ENCODE results near the gene ITGA1.

- TF ChIP-seq CTCF (IDR thresholded peaks at IDR 0.05) (no peak), ZFX (IDR thresholded peaks at IDR 0.05; ENCODE audit: borderline replicate concordance) (no peak)
Measured at GRCh38 chr5:52853650-52854049, 65.9 kb downstream of the ITGA1 start.
